ENCODE data around the gene DNER.
"Not testable (repeated sequence)": the region's sequence is repeated elsewhere in the genome, so short reads cannot be mapped to it uniquely, and the experiment has no call there.

DNER gene

GRCh38 chr2:229749779-229750178, 35.4 kb upstream of the DNER start:
- Histone ChIP-seq H3K4me1 (peaks cover 6% of the 10 kb centered on the region), H3K9ac (no peak overlapping the region), H2AFZ (no peak overlapping the region), H3K36me3 (ENCODE audit: control insufficient read depth, insufficient read depth, low read length) (no peaks in the 10 kb centered on the region), H3K4me3 (ENCODE audit: low read depth, low read length) (no peak overlapping the region), H3K4me2 (ENCODE audit: low read length) (no peak overlapping the region), H3K27ac (no peak overlapping the region), H3K9me3 (ENCODE audit: control insufficient read depth, low read length) (no peaks in the 10 kb centered on the region), H3K27me3 (ENCODE audit: control insufficient read depth, insufficient read depth, low read length) (no peaks in the 10 kb centered on the region), H3K79me2 (no peaks in the 10 kb centered on the region)
- TF ChIP-seq CTCF (IDR thresholded peaks at IDR 0.05) = no peak

- Histone ChIP-seq H3K27me3 (ENCODE audit: control insufficient read depth, insufficient read depth, low read length) (no peaks in the 10 kb centered on the region), H3K79me2 (no peaks in the 10 kb centered on the region), H3K4me2 (ENCODE audit: low read length) (no peak overlapping the region), H3K36me3 (ENCODE audit: control insufficient read depth, insufficient read depth, low read length) (no peaks in the 10 kb centered on the region), H3K9ac (no peak overlapping the region), H3K4me1 (peaks cover 6% of the 10 kb centered on the region), H3K9me3 (ENCODE audit: control insufficient read depth, low read length) (no peaks in the 10 kb centered on the region), H2AFZ (no peak overlapping the region), H3K4me3 (ENCODE audit: low read depth, low read length) (no peak overlapping the region), H3K27ac (no peak overlapping the region)
- TF ChIP-seq CTCF (IDR thresholded peaks at IDR 0.05) = no peak
These were observed 34.6 kb upstream of the DNER start for GRCh38 chr2:229748950-229749349.

- H3K27ac ChIP-seq; H3K9me3 ChIP-seq (ENCODE audit: control insufficient read depth, low read length); H2AFZ ChIP-seq; H3K4me3 ChIP-seq (ENCODE audit: low read depth, low read length); H3K36me3 ChIP-seq (ENCODE audit: control insufficient read depth, insufficient read depth, low read length); H3K4me1 ChIP-seq; H3K79me2 ChIP-seq; H3K4me2 ChIP-seq (ENCODE audit: low read length); H3K27me3 ChIP-seq (ENCODE audit: control insufficient read depth, insufficient read depth, low read length); H3K9ac ChIP-seq: not testable (repeated sequence)
These were observed 28.3 kb upstream of the DNER start for GRCh38 chr2:229742691-229743090.

GRCh38 chr2:229740279-229740678, 25.9 kb upstream of the DNER start:
- H3K9me3 ChIP-seq (ENCODE audit: control insufficient read depth, low read length) = no peaks in the 10 kb centered on the region
- H3K4me2 ChIP-seq (ENCODE audit: low read length) = no peak overlapping the region
- no peak overlapping the region for H3K27ac ChIP-seq
- no peak overlapping the region for H2AFZ ChIP-seq
- TF ChIP-seq CTCF (IDR thresholded peaks at IDR 0.05) = no peak
- no peaks in the 10 kb centered on the region for H3K79me2 ChIP-seq
- H3K9ac ChIP-seq = no peak overlapping the region
- no peaks in the 10 kb centered on the region for H3K36me3 ChIP-seq (ENCODE audit: control insufficient read depth, insufficient read depth, low read length)
- no peaks in the 10 kb centered on the region for H3K27me3 ChIP-seq (ENCODE audit: control insufficient read depth, insufficient read depth, low read length)
- H3K4me3 ChIP-seq (ENCODE audit: low read depth, low read length) = no peak overlapping the region
- no peaks in the 10 kb centered on the region for H3K4me1 ChIP-seq

GRCh38 chr2:229738024-229738625, 23.8 kb upstream of the DNER start:
- TF ChIP-seq CTCF (IDR thresholded peaks at IDR 0.05) = no peak
- Histone ChIP-seq H3K4me3 (ENCODE audit: low read depth, low read length) (no peak overlapping the region), H3K9me3 (ENCODE audit: control insufficient read depth, low read length) (no peaks in the 10 kb centered on the region), H3K4me2 (ENCODE audit: low read length) (no peak overlapping the region), H3K9ac (no peak overlapping the region), H3K27me3 (ENCODE audit: control insufficient read depth, insufficient read depth, low read length) (no peaks in the 10 kb centered on the region), H2AFZ (no peak overlapping the region), H3K79me2 (no peaks in the 10 kb centered on the region), H3K4me1 (no peaks in the 10 kb centered on the region), H3K27ac (no peak overlapping the region), H3K36me3 (ENCODE audit: control insufficient read depth, insufficient read depth, low read length) (no peaks in the 10 kb centered on the region)
